ENCODE results near the gene ACSBG1. TPM values are rescaled to one million over a fixed set of nuclear protein-coding genes. Genes with fewer than 3 reads are reported as not detected.

Gene ACSBG1
- total RNA-seq, 1 donor from 2014 or later, result 0.07 TPM

DNA sequence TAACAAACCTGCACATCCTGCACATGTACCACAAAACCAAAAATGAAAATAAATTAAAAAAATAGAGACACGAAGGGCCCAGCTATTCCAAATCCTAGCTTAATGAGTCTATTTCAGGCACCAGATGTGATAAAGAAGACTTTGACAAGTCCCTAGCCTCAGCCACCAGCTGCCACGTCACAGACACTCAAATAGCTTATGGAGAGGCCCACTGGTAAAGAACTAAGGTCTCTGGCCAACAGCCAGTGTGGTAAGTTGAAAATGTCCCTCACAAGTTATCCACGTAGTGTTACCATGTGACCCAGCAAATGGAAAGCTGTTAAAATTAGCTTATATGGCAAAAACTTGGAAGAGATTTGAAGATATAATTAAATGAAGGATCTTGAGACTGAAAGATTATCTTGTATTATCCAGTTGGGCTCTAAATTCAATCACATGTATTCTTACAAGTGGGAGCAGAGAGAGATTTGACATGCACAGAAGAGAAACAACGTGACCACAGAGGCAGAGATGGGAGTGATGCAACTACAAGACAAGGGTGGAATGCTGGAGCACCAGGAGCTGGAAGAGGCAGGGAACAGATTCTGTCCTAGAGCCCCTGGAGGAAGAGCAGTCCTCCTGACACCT is 10.9 kb downstream of the ACSBG1 start:
- no peak for DNase-seq
- H3K27me3 Mint-ChIP-seq, result no peaks in the 10 kb centered on the region
- no peak overlapping the region for H3K4me3 Mint-ChIP-seq
- TF ChIP-seq CTCF (IDR thresholded peaks at IDR 0.05), result no peak
- H3K27ac Mint-ChIP-seq, result no peak overlapping the region
- ATAC-seq (ENCODE audit: low read depth), result no peak
- POLR2A ChIA-PET, result no interaction called here
- intact Hi-C loops (cut with micrococcal nuclease), result no loop called here
- H3K4me1 Mint-ChIP-seq, result no peaks in the 10 kb centered on the region
- CTCF ChIA-PET, result interaction anchor here (1.6 kb wide), 1 partner anchor 28 kb away, joined by 6 read pairs; no protein-coding TSS in a partner anchor
- H3K9me3 Mint-ChIP-seq, result no peaks in the 10 kb centered on the region
- no peaks in the 10 kb centered on the region for H3K36me3 Mint-ChIP-seq (ENCODE audit: low read depth)

DNA sequence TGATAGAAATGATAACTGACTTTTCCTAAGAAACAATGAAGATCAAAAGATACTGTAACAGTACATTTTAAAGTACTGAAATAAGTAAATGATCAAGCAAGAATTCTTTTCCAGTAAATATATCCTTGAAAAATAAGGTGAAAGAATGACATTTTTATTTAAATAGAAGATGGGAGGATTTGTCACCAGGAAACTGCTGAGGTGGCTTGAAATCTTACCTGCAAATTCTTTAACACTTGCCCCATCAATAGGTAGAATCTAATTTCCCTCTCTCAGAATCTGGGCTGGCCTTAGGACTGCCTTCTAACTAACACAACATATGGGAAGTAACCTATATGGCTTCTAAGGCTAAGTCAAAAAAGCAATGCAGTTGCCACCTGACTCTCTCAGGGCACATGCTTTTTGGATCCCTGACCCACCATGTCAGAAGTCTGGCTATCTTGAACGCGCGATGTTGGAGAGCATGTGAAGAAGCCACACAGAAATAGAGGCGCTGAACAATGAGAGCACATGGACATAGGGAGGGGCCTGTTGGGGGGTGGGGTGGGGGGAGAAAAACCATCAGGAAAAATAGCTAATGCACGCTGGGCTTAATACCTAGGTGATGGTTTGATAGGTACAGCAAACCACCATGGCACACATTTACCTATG is 11.5 kb downstream of the ACSBG1 start:
- no peak overlapping the region for H3K4me3 Mint-ChIP-seq
- ATAC-seq (ENCODE audit: low read depth), result no peak
- H3K9me3 Mint-ChIP-seq, result no peaks in the 10 kb centered on the region
- intact Hi-C loops (cut with micrococcal nuclease), result no loop called here
- no peaks in the 10 kb centered on the region for H3K36me3 Mint-ChIP-seq (ENCODE audit: low read depth)
- no peak overlapping the region for H3K27ac Mint-ChIP-seq
- H3K4me1 Mint-ChIP-seq, result no peaks in the 10 kb centered on the region
- H3K27me3 Mint-ChIP-seq, result no peaks in the 10 kb centered on the region
- TF ChIP-seq CTCF (IDR thresholded peaks at IDR 0.05), result no peak
- POLR2A ChIA-PET, result no interaction called here
- DNase-seq, result no peak
- CTCF ChIA-PET, result interaction anchor here (1.6 kb wide), 1 partner anchor 27 kb away, joined by 6 read pairs; no protein-coding TSS in a partner anchor

GRCh38 chr15:78220713-78221112 is 13.7 kb downstream of the ACSBG1 start:
- H3K9me3 Mint-ChIP-seq, result no peaks in the 10 kb centered on the region
- CTCF ChIA-PET, result no interaction called here

DNA sequence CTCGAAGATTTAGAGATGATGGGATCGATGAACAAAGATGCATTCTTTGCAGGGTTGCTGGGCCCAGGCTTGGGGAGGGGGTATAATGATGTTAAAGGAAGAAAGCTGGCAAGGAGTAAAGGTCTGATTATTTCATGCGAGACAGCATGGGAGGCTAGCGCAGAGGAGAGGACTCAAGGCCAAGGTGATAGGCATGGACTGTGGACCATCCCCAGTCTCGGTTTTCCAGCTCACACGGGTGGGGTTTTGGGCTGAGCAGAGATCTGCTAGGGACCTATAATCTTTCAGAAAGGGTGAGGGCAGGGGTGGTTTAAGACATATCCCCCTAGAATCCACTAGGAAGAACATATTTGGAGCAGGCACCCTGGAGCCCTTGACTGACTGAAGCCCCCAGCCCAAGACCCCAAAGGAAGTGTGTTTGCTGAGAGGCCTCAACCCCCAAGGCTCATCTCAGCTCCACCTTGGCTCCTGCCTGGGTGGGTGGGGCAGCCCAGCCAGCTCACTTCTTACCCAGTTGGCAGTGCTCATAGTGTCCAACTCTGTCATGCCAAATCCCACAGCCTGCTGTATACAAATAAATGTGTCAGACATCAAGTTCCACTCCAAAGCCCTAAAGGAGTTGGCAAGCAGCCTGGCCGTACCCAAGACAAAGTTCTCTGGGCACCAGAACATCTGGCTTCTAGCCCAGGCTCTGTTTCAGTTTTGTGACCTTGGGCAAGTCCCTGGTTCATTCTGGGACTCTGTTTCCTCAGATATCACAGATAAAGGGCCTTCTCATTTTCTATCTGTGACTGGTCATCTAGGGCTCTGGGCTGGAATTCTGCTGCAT is 17.9 kb downstream of the ACSBG1 start:
- Mint-ChIP-seq H3K4me3 (no peak overlapping the region), H3K36me3 (ENCODE audit: low read depth) (no peaks in the 10 kb centered on the region), H3K4me1 (no peaks in the 10 kb centered on the region), H3K27me3 (peaks cover 10% of the 10 kb centered on the region), H3K27ac (no peak overlapping the region), H3K9me3 (no peaks in the 10 kb centered on the region)
- ATAC-seq (ENCODE audit: low read depth) (no peak), DNase-seq (no peak)
- TF ChIP-seq CTCF (IDR thresholded peaks at IDR 0.05), result no peak
- CTCF ChIA-PET, result no interaction called here
- POLR2A ChIA-PET, result no interaction called here
- intact Hi-C loops (cut with micrococcal nuclease), result no loop called here

More at GRCh38 chr15:78220713-78221112, 13.7 kb downstream of the ACSBG1 start:
- intact Hi-C loops (cut with micrococcal nuclease), result no loop called here
- DNase-seq, result no peak
- H3K27ac Mint-ChIP-seq, result no peak overlapping the region
- H3K36me3 Mint-ChIP-seq (ENCODE audit: low read depth), result no peaks in the 10 kb centered on the region
- TF ChIP-seq CTCF (IDR thresholded peaks at IDR 0.05), result no peak
- no peaks in the 10 kb centered on the region for H3K4me1 Mint-ChIP-seq
- peaks cover 2% of the 10 kb centered on the region for H3K27me3 Mint-ChIP-seq
- H3K4me3 Mint-ChIP-seq, result no peak overlapping the region
- POLR2A ChIA-PET, result no interaction called here
- no peak for ATAC-seq (ENCODE audit: low read depth)

DNA sequence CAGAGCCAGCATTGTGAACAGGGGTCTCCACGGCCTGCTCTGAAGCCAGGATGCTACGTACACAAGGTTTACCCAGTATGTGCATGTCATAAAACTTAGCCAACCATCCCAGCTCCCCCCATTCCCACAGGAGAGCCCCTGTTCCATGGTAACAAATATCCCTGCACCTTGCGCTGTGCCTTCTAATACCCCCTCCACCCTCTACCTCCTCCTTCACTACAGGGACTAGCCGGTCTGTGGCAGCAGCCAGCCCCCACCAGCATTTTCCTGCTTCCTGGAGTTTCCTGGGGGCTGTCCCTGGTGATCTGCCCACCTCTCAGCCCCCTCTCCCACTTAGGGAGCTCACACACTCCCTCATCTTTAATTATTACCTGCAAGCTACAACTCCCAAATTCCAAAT is 20.4 kb downstream of the ACSBG1 start:
- Mint-ChIP-seq H3K27ac (no peak overlapping the region), H3K4me3 (no peak overlapping the region), H3K27me3 (peaks cover 10% of the 10 kb centered on the region), H3K4me1 (no peaks in the 10 kb centered on the region), H3K36me3 (ENCODE audit: low read depth) (no peaks in the 10 kb centered on the region), H3K9me3 (no peaks in the 10 kb centered on the region)
- ATAC-seq (ENCODE audit: low read depth) (no peak), DNase-seq (no peak)
- CTCF ChIA-PET, result interaction anchor here (2.8 kb wide), 1 partner anchor 18 kb away, joined by 9 read pairs; no protein-coding TSS in a partner anchor
- TF ChIP-seq CTCF (IDR thresholded peaks at IDR 0.05), result no peak
- intact Hi-C loops (cut with micrococcal nuclease), result no loop called here
- POLR2A ChIA-PET, result no interaction called here

Measured in activated B cell treated with CpG ODN at 0.5 μM for 24 hours (primary cell).